K562 (cell line): Measurements from ENCODE around the gene AIFM3. TPM values are rescaled to one million over a fixed set of nuclear protein-coding genes. Genes with fewer than 3 reads are reported as not detected.
A peak's percentile ranks its signal among the peaks of the same experiment; 100 is the strongest.

Source experiments
- BHLHE40 ChIP-seq: IDR thresholded peaks from 2 replicates; pipeline ENCODE4 v1.6.1; 2011; ENCODE audit warnings: low read length, improper control_type of control experiment
- E2F3 ChIP-seq: fragments of 250-450 bp; sonication (Bioruptor Pico); IDR thresholded peaks from 2 replicates; pipeline ENCODE4 v1.4.0; 2020; ENCODE audit warnings: mild to moderate bottlenecking
- JUND ChIP-seq, 2 experiments: IDR thresholded peaks; 2 replicates in 1 of 2; 3 replicates in 1 of 2; pipeline ENCODE4 v1.6.1; 2011; ENCODE audit warnings: borderline replicate concordance in 2 of 2, low read depth in 2 of 2, low read length in 2 of 2, improper control_type of control experiment in 1 of 2, missing biosample characterization in 1 of 2, missing genetic modification characterization in 1 of 2, missing genetic modification reagents in 1 of 2
- MAFK ChIP-seq: IDR thresholded peaks from 2 replicates; pipeline ENCODE4 v1.6.1; 2011; ENCODE audit warnings: low read length, improper control_type of control experiment
- MEIS2 ChIP-seq: fragments of 450-650 bp; IDR thresholded peaks from 2 replicates; pipeline ENCODE4 v1.6.1; 2014; ENCODE audit warnings: mild to moderate bottlenecking; ENCODE audit not compliant: partially characterized antibody
- RBBP5 ChIP-seq: fragments of 200-600 bp; sonication (generic); IDR thresholded peaks from 2 replicates; pipeline ENCODE4 v1.6.1; 2012; ENCODE audit warnings: borderline replicate concordance, mild to moderate bottlenecking, low read length, control low read depth, inconsistent platforms; ENCODE audit not compliant: insufficient read depth, poor library complexity, severe bottlenecking
- TEAD1 ChIP-seq, 2 experiments: fragments of 450-650 bp in 1 of 2; sonication (generic) in 1 of 2; formaldehyde crosslinking; IDR thresholded peaks; 2 replicates each; pipeline versions ENCODE4 v1.4.0 to v1.8.0; 2020 to 2022; ENCODE audit warnings: mild to moderate bottlenecking in 2 of 2, missing genetic modification reagents in 1 of 2
- TRIM28 ChIP-seq: fragments of 450-650 bp; IDR thresholded peaks from 2 replicates; pipeline ENCODE4 v1.6.1; 2017
- TSC22D4 ChIP-seq: fragments of 450-650 bp; IDR thresholded peaks from 2 replicates; pipeline ENCODE4 v1.6.1; 2016; ENCODE audit warnings: missing genetic modification characterization, missing biosample characterization, control low read depth
- ZFP30 ChIP-seq: fragments of 250-450 bp; sonication (Bioruptor Pico); IDR thresholded peaks from 2 replicates; pipeline ENCODE4 v1.8.0; 2022; ENCODE audit warnings: moderate library complexity, mild to moderate bottlenecking, inconsistent platforms, borderline replicate concordance
- ZNF12 ChIP-seq: sonication (generic); formaldehyde crosslinking; IDR thresholded peaks from 2 replicates; pipeline ENCODE4 v1.4.0; 2020; ENCODE audit warnings: mild to moderate bottlenecking, missing genetic modification reagents
- ZNF699 ChIP-seq: fragments of 250-450 bp; sonication (Bioruptor Pico); IDR thresholded peaks from 2 replicates; pipeline ENCODE4 v1.8.0; 2021; ENCODE audit warnings: mild to moderate bottlenecking, moderate library complexity; ENCODE audit not compliant: insufficient replicate concordance
- ZZZ3 ChIP-seq: fragments of 450-650 bp; IDR thresholded peaks from 2 replicates; pipeline ENCODE4 v1.6.1; 2016; ENCODE audit warnings: antibody characterized with exemption, mild to moderate bottlenecking, moderate library complexity
- polyA plus RNA-seq, 8 experiments: library from polyadenylated mRNA; depleted of rRNA in 4 of 8; stranded (reverse) in 5 of 8; unstranded in 3 of 8; fragments of >200 nt; fragmentation: Nextera tagmentation in 2 of 8; fragmentation: Illumina TruSeq in 1 of 8; extraction: Ambion mirVana in 2 of 8; extraction: Trizol in 1 of 8; gene quantifications; 2 replicates each; pipeline versions ENCODE4 v1.2.1 to v1.2.3, GENCODE V29; 2011 to 2014; ENCODE audit warnings: inconsistent platforms in 1 of 8, missing spikeins in 1 of 8
- total RNA-seq, 7 experiments: library from RNA; depleted of rRNA in 6 of 7; stranded (reverse); fragments of >200 nt in 6 of 7; fragmentation: Illumina TruSeq in 2 of 7; extraction: Trizol in 2 of 7; gene quantifications; 2 replicates each; pipeline versions ENCODE4 v1.2.1 to v1.2.3, GENCODE V29; 2011 to 2021; ENCODE audit warnings: low replicate concordance in 1 of 7
- TF ChIP-seq, protein P1 (sequence below): fragments of 250-450 bp; sonication (Bioruptor Pico); IDR thresholded peaks from 2 replicates; pipeline ENCODE4 v1.5.1; 2021; ENCODE audit warnings: mild to moderate bottlenecking
- TF ChIP-seq, protein P2 (sequence below): IDR thresholded peaks from 3 replicates; pipeline ENCODE4 v1.6.1; 2011; ENCODE audit warnings: borderline replicate concordance, mild to moderate bottlenecking; ENCODE audit not compliant: insufficient read length, insufficient read depth
- TF ChIP-seq, protein P3 (sequence below), 3 experiments: fragments of 200-800 bp in 1 of 3; sonication (Bioruptor generic) in 1 of 3; sonication (generic) in 1 of 3; formaldehyde crosslinking in 1 of 3; IDR thresholded peaks; 2 replicates each; pipeline versions ENCODE4 v1.6.1 to v1.8.0; 2016 to 2022; ENCODE audit warnings: mild to moderate bottlenecking in 2 of 3, missing compliant biosample characterization in 2 of 3, missing genetic modification characterization in 2 of 3, missing genetic modification reagents in 1 of 3
- TF ChIP-seq, protein P4 (sequence below): fragments of 150-350 bp; IDR thresholded peaks from 2 replicates; pipeline ENCODE4 v1.6.1; 2014; ENCODE audit warnings: low read depth, mild to moderate bottlenecking, low read length, borderline replicate concordance
- TF ChIP-seq, protein P5 (sequence below): fragments of 450-650 bp; IDR thresholded peaks from 2 replicates; pipeline ENCODE4 v1.6.1; 2016; ENCODE audit warnings: low read depth, mild to moderate bottlenecking, moderate library complexity

The AIFM3 gene
- total and polyA plus RNA-seq, 9 of the 15 experiments (the other 6 are each of a cell fraction or from before 2014, with no cell fraction given) = 0.03 to 0.20 (median 0.07) TPM; not detected in 1

DNA sequence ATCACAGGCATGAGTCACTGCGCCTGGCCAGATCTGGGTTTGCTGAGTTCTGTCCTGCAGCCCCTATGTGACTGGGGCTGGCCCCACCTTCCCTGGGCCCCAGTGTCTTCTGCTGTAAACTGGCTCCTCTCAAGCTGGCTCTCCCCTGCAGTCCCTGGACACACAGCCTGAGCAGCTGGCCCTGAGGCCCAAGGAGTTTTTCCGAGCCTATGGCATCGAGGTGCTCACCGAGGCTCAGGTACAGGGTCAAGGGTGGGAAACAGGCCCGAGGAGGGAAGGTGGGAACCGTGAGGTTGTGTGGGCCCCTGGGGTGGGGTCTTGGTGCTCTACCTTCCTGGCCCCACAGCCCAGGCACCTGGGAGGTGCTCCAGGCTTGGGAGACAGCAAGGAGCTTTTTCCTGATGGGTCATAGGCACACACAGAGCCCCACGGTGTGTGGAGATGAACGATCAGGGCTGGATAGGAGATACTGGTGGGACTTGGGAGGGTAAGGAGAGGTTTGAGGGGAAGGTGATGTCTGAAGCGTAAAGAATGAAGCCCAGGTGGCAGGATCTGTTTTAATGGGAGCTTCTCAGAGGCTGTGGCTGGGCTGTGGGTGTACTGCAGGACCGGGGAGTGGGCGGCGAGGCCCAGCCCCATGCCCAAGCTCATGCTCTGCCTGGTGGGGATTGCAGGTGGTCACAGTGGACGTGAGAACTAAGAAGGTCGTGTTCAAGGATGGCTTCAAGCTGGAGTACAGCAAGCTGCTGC is 8.7 kb downstream of the AIFM3 start (continued):
- TF ChIP-seq, protein P1, sequence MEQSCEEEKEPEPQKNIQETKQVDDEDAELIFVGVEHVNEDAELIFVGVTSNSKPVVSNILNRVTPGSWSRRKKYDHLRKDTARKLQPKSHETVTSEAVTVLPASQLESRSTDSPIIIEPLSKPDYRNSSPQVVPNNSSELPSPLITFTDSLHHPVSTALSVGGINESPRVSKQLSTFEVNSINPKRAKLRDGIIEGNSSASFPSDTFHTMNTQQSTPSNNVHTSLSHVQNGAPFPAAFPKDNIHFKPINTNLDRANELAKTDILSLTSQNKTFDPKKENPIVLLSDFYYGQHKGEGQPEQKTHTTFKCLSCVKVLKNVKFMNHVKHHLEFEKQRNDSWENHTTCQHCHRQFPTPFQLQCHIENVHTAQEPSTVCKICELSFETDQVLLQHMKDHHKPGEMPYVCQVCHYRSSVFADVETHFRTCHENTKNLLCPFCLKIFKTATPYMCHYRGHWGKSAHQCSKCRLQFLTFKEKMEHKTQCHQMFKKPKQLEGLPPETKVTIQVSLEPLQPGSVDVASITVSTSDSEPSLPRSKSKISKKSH (CRISPR knock-in tag) = no peak
- TF ChIP-seq ZNF699 (CRISPR knock-in tag) (no peak), MEIS2 (no peak), E2F3 (CRISPR knock-in tag) (no peak), TSC22D4 (tag) (no peak), ZNF12 (CRISPR knock-in tag) (no peak), JUND (IDR thresholded peaks at IDR 0.05; ENCODE audit: borderline replicate concordance, low read depth, low read length) (0 out of 2 replicates have a peak, but pooled peaks have one; percentile 1), JUND (tag; IDR thresholded peaks at IDR 0.05; ENCODE audit: borderline replicate concordance, low read depth, low read length) (no peak), TRIM28 (no peak), ZFP30 (CRISPR knock-in tag) (no peak), ZZZ3 (no peak), BHLHE40 (0 out of 2 replicates have a peak, but pooled peaks have one; percentile 3), RBBP5 (no peak), MAFK (no peak), TEAD1 (CRISPR knock-in tag; IDR thresholded peaks at IDR 0.05) (no peak)
- TF ChIP-seq, protein P2, sequence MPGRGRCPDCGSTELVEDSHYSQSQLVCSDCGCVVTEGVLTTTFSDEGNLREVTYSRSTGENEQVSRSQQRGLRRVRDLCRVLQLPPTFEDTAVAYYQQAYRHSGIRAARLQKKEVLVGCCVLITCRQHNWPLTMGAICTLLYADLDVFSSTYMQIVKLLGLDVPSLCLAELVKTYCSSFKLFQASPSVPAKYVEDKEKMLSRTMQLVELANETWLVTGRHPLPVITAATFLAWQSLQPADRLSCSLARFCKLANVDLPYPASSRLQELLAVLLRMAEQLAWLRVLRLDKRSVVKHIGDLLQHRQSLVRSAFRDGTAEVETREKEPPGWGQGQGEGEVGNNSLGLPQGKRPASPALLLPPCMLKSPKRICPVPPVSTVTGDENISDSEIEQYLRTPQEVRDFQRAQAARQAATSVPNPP = no peak
- TF ChIP-seq, protein P3, sequence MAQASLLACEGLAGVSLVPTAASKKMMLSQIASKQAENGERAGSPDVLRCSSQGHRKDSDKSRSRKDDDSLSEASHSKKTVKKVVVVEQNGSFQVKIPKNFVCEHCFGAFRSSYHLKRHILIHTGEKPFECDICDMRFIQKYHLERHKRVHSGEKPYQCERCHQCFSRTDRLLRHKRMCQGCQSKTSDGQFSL (CRISPR knock-in tag; IDR thresholded peaks at IDR 0.05) = no peak
- TF ChIP-seq, protein P3 (tag; IDR thresholded peaks at IDR 0.05) = no peak
- TF ChIP-seq, protein P4, sequence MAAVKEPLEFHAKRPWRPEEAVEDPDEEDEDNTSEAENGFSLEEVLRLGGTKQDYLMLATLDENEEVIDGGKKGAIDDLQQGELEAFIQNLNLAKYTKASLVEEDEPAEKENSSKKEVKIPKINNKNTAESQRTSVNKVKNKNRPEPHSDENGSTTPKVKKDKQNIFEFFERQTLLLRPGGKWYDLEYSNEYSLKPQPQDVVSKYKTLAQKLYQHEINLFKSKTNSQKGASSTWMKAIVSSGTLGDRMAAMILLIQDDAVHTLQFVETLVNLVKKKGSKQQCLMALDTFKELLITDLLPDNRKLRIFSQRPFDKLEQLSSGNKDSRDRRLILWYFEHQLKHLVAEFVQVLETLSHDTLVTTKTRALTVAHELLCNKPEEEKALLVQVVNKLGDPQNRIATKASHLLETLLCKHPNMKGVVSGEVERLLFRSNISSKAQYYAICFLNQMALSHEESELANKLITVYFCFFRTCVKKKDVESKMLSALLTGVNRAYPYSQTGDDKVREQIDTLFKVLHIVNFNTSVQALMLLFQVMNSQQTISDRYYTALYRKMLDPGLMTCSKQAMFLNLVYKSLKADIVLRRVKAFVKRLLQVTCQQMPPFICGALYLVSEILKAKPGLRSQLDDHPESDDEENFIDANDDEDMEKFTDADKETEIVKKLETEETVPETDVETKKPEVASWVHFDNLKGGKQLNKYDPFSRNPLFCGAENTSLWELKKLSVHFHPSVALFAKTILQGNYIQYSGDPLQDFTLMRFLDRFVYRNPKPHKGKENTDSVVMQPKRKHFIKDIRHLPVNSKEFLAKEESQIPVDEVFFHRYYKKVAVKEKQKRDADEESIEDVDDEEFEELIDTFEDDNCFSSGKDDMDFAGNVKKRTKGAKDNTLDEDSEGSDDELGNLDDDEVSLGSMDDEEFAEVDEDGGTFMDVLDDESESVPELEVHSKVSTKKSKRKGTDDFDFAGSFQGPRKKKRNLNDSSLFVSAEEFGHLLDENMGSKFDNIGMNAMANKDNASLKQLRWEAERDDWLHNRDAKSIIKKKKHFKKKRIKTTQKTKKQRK = 0 out of 2 replicates have a peak, but pooled peaks have one; percentile 5
- TF ChIP-seq, protein P5, sequence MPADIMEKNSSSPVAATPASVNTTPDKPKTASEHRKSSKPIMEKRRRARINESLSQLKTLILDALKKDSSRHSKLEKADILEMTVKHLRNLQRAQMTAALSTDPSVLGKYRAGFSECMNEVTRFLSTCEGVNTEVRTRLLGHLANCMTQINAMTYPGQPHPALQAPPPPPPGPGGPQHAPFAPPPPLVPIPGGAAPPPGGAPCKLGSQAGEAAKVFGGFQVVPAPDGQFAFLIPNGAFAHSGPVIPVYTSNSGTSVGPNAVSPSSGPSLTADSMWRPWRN = no peak
